Gastrocnemius medialis (tissue), 4 donors: ENCODE measurements around the gene PSORS1C2. TPM values are rescaled to one million over a fixed set of nuclear protein-coding genes. Genes with fewer than 3 reads are reported as not detected.

Experiments
- ATAC-seq, 2 donors: fragments of 150-250 bp; one replicate each; pipeline ENCODE4 v1.9.1; 2016
- DNase-seq, 2 donors: peaks; one replicate each; pipeline ENCODE4 v3.0.0-alpha.2; 2019
- H3K27ac ChIP-seq, 4 donors: fragments of 200-600 bp; sonication (generic); 1 replicate in 1 of 4; 2 replicates in 3 of 4; pipeline ENCODE4 v1.5.1; 2016 to 2018; ENCODE audit warnings: mild to moderate bottlenecking in 2 of 4, moderate library complexity in 1 of 4
- H3K27me3 ChIP-seq, 3 donors: fragments of 200-600 bp; sonication (generic) in 2 of 3; 1 replicate in 1 of 3; 2 replicates in 2 of 3; pipeline versions ENCODE4 v1.5.1 to v1.6.0; 2016 to 2019; ENCODE audit warnings: mild to moderate bottlenecking in 1 of 3, moderate library complexity in 1 of 3
- H3K36me3 ChIP-seq, 2 donors: fragments of 200-600 bp; sonication (generic) in 1 of 2; one replicate each; pipeline ENCODE4 v1.5.1; 2017 to 2018
- H3K4me1 ChIP-seq, 2 donors: fragments of 200-600 bp; sonication (generic) in 1 of 2; one replicate each; pipeline ENCODE4 v1.5.1; 2016 to 2017; ENCODE audit warnings: mild to moderate bottlenecking in 2 of 2
- H3K4me3 ChIP-seq, 4 donors: fragments of 200-600 bp; sonication (generic) in 3 of 4; 1 replicate in 1 of 4; 2 replicates in 3 of 4; pipeline ENCODE4 v1.5.1; 2016 to 2019; ENCODE audit warnings: mild to moderate bottlenecking in 2 of 4
- H3K9me3 ChIP-seq, 3 donors: fragments of 200-600 bp; sonication (generic) in 2 of 3; 1 replicate in 1 of 3; 2 replicates in 2 of 3; pipeline ENCODE4 v1.5.1; 2016 to 2019
- POLR2A ChIP-seq, 2 donors: fragments of 450-650 bp; IDR thresholded peaks; one replicate each; pipeline ENCODE4 v1.6.1; 2017; ENCODE audit warnings: antibody characterized with exemption in 2 of 2, mild to moderate bottlenecking in 2 of 2, moderate library complexity in 2 of 2
- in situ Hi-C, 4 donors: fragments of 200-750 bp; cut with MboI; loops; one replicate each; pipeline versions ENCODE4 v1.15.0 to v1.8.0; 2017; ENCODE audit warnings: low sequenced_read_pairs in 4 of 4
- intact Hi-C: fragments of 100-400 bp; cut with DNase I; formaldehyde crosslinking; loops from one replicate; pipeline ENCODE4 v1.15.1; 2023; ENCODE audit warnings: low total_unique reads
- total RNA-seq, 4 donors: library from RNA; depleted of rRNA; stranded (reverse); fragments of >200 nt; gene quantifications; one replicate each; pipeline versions ENCODE4 v1.1.0 to v1.2.3, GENCODE V29; 2016
- TF ChIP-seq, protein P1 (sequence below), 5 experiments: fragments of 450-650 bp in 3 of 5; fragments of 200-600 bp in 2 of 5; sonication (generic) in 2 of 5; IDR thresholded peaks in 4 of 5; conservative IDR thresholded peaks in 1 of 5; 1 replicate in 4 of 5; 2 replicates in 1 of 5; pipeline ENCODE4 v1.5.1; 2016 to 2019; ENCODE audit warnings: antibody characterized with exemption in 5 of 5, mild to moderate bottlenecking in 3 of 5, moderate library complexity in 3 of 5

The PSORS1C2 gene
- total RNA-seq, 4 donors from 2014 or later, result not detected

DNA sequence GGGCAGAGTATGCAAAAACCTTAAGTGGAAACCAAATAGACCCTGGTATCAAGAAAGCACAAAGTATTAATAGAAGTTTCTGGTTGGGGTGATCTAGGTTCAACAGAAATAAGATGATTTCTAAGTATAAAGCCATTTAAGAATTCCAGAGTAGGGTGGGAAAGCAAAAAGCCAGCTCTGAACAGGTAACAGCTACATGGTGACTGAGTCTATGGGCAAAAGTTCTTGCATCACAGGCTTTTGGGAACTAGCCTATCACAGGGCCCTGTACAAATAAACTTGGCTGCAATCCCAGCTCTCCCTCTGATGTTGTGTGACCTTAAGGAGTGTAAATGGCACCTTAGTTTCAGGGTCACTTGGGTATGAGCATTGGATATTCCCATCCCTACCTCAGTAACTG lies 25.1 kb upstream of the PSORS1C2 start:
- Histone ChIP-seq H3K36me3 (no peaks in the 10 kb centered on the region), H3K27me3 (no peaks in the 10 kb centered on the region), H3K27ac (no peak overlapping the region), H3K9me3 (no peaks in the 10 kb centered on the region), H3K4me3 (no peak overlapping the region), H3K4me1 (peaks cover 4 to 6% of the 10 kb centered on the region in 2 donors)
- TF ChIP-seq, protein P1, sequence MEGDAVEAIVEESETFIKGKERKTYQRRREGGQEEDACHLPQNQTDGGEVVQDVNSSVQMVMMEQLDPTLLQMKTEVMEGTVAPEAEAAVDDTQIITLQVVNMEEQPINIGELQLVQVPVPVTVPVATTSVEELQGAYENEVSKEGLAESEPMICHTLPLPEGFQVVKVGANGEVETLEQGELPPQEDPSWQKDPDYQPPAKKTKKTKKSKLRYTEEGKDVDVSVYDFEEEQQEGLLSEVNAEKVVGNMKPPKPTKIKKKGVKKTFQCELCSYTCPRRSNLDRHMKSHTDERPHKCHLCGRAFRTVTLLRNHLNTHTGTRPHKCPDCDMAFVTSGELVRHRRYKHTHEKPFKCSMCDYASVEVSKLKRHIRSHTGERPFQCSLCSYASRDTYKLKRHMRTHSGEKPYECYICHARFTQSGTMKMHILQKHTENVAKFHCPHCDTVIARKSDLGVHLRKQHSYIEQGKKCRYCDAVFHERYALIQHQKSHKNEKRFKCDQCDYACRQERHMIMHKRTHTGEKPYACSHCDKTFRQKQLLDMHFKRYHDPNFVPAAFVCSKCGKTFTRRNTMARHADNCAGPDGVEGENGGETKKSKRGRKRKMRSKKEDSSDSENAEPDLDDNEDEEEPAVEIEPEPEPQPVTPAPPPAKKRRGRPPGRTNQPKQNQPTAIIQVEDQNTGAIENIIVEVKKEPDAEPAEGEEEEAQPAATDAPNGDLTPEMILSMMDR (IDR thresholded peaks at IDR 0.05 in 4 of 5, conservative IDR thresholded peaks at IDR 0.05 in 1 of 5), result no peak
- intact Hi-C loops (no loop called here), in situ Hi-C loops (no loop called here)
- DNase-seq (no peak), ATAC-seq (no peak)

DNA sequence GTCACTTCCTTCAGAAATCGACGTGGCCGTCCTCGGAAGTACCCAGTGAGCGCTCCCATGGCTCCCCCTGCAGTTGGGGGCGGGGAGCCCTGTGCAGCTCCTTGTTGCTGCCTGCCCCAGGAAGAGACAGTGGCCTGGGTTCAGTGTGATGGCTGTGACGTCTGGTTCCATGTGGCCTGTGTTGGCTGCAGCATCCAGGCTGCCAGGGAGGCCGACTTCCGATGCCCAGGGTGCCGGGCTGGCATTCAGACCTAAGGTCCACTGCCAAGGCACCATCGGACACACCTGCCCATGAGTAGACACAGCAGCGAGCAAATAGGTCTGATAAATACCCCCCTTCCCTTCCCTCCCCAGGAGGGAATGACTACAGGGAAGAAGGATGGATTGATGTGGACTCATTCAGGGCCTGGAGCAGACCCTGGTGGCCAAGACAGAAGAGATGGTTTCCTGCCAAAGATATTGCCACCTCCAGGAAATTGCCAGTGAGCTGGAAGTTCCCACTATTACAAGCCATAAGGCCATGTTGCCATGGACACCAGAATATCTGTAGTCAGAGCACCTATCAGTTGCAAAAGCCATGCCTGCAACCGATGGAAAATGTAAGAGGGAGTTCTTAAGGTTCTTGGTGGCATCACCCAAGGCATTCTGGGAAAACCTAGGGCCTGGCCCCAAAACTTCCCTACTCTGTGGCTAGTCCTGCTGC lies 23.7 kb upstream of the PSORS1C2 start:
- Histone ChIP-seq H3K9me3 (no peaks in the 10 kb centered on the region), H3K4me3 (no peak overlapping the region), H3K27ac (no peak overlapping the region), H3K36me3 (no peaks in the 10 kb centered on the region), H3K4me1 (peaks cover 5 to 12% of the 10 kb centered on the region in 2 donors), H3K27me3 (no peaks in the 10 kb centered on the region)
- ATAC-seq (no peak), DNase-seq (no peak)
- no peak for TF ChIP-seq POLR2A (IDR thresholded peaks at IDR 0.05)
- TF ChIP-seq, protein P1 (IDR thresholded peaks at IDR 0.05 in 4 of 5, conservative IDR thresholded peaks at IDR 0.05 in 1 of 5), result no peak
- intact Hi-C loops, result no loop called here
- in situ Hi-C loops, result no loop called here

DNA sequence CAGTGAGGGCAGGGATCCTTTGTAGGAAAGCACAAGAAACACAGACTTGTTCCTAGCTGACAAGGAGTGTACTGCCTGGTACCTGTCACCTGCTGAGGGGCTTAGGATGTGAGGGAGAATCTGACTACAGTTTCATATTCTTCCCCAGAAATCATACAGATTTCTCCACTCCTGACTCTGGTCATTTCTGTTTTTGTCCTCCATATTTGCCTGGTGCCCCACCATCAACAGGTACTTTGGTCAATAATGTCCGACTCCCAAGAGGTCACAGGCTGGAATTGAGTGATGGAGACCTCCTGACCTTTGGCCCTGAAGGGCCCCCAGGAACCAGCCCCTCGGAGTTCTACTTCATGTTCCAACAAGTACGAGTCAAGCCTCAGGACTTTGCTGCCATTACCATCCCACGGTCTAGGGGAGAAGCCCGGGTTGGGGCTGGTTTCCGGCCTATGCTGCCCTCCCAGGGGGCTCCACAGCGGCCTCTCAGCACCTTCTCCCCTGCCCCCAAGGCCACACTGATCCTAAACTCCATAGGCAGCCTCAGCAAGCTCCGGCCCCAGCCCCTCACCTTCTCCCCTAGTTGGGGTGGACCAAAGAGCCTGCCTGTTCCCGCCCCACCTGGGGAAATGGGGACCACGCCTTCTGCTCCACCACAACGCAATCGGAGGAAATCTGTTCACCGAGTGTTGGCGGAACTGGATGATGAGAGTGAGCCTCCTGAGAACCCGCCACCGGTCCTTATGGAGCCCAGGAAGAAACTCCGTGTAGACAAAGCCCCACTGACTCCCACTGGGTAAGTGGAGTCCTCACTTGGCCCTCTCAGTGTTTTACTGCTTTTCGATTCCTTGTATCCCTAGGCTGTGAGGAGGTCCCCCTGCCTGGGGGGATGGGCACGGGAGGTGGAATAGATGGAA lies 22.6 kb upstream of the PSORS1C2 start:
- Histone ChIP-seq H3K36me3 (no peaks in the 10 kb centered on the region), H3K27ac (no peak overlapping the region), H3K4me1 (peaks cover 15 to 17% of the 10 kb centered on the region in 2 donors), H3K27me3 (no peaks in the 10 kb centered on the region), H3K4me3 (no peak overlapping the region), H3K9me3 (no peaks in the 10 kb centered on the region)
- TF ChIP-seq, protein P1 (IDR thresholded peaks at IDR 0.05 in 4 of 5, conservative IDR thresholded peaks at IDR 0.05 in 1 of 5), result no peak
- no peak for TF ChIP-seq POLR2A (IDR thresholded peaks at IDR 0.05)
- DNase-seq, result no peak
- in situ Hi-C loops, result no loop called here
- ATAC-seq, result no peak
- intact Hi-C loops, result no loop called here

DNA sequence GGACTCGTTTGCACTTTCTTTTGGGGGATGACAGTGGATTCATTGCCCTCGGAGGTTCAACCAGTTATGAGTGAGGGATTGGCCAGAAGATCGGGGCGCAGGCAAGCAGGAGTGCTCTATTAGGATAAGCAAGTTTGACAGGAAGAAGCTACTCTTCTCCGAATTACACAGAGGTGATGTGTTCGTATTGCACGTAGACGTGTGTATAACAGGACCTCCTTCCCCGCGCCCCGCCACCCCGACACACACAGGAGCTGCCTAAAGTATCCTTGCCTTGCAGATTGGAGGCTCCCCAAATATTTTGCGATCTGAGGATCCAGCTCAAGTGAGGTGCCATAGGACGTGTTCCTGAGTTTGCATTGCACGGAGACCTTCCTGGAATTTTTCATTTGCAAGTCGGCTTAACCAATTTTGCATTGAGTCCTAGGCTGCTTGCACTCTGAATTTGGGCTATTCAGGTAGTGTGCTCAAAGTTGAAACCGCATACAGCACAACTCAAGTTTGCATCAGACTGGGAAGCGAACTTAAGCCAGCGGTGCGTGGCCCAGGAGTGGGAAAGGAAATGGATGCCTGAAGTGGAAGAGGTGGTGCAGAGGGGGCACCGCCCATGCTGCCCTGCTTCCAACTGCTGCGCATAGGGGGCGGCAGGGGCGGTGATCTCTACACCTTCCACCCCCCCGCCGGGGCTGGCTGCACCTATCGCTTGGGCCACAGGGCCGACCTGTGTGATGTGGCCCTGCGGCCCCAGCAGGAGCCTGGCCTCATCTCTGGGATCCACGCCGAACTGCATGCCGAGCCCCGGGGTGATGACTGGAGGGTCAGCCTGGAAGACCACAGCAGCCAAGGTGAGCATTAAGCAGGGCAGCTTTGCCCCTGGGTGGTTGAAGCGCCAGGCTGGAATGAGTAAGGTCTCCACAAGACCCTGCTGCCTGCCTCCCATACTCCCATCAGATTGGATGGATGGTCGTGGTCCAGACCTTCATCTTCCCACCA lies 20.3 kb upstream of the PSORS1C2 start:
- no peak for DNase-seq
- TF ChIP-seq POLR2A (IDR thresholded peaks at IDR 0.05), result no peak
- TF ChIP-seq, protein P1 (IDR thresholded peaks at IDR 0.05 in 4 of 5, conservative IDR thresholded peaks at IDR 0.05 in 1 of 5), result no peak
- ATAC-seq, result no peak
- H3K9me3 ChIP-seq, result no peaks in the 10 kb centered on the region
- in situ Hi-C loops (no loop called here), intact Hi-C loops (loop anchor here (1.0 to 5.0 kb wide), 3 partner anchors 28 to 113 kb away; partner anchors contain the start of gene HLA-C)
- peaks cover 0 to 8% of the 10 kb centered on the region in 2 donors for H3K36me3 ChIP-seq
- H3K4me3 ChIP-seq, result peak overlapping the region; percentile 60 to 86 (median 74)
- H3K27ac ChIP-seq, result peak overlapping the region in 3 of 4 donors; percentile 52 to 89 (median 85)
- H3K27me3 ChIP-seq, result no peaks in the 10 kb centered on the region
- peaks cover 20 to 26% of the 10 kb centered on the region in 2 donors for H3K4me1 ChIP-seq
